Mesothelial cell of epicardium (in vitro differentiated cells): Measurements from ENCODE around the gene FAM89B. TPM values are rescaled to one million over a fixed set of nuclear protein-coding genes. Genes with fewer than 3 reads are reported as not detected.

Experiments
- DNase-seq, 2 experiments: peaks; one replicate each; pipeline ENCODE4 v3.0.0; 2021; ENCODE audit warnings: low spot score in 2 of 2; ENCODE audit not compliant: unreplicated experiment in 2 of 2
- H3K27ac Mint-ChIP-seq: 2 replicates; pipeline ENCODE4 v1.8.0; 2021; ENCODE audit warnings: mixed read lengths
- H3K27me3 Mint-ChIP-seq: 2 replicates; pipeline ENCODE4 v1.8.0; 2021; ENCODE audit warnings: low read depth, mixed read lengths
- H3K36me3 Mint-ChIP-seq: 2 replicates; pipeline ENCODE4 v1.8.0; 2021; ENCODE audit warnings: mixed read lengths
- H3K4me1 Mint-ChIP-seq: 2 replicates; pipeline ENCODE4 v1.8.0; 2021; ENCODE audit warnings: mixed read lengths
- H3K4me3 Mint-ChIP-seq: 2 replicates; pipeline ENCODE4 v1.8.0; 2021; ENCODE audit warnings: mild to moderate bottlenecking, moderate library complexity, mixed read lengths
- H3K9me3 Mint-ChIP-seq: 2 replicates; pipeline ENCODE4 v1.8.0; 2021; ENCODE audit warnings: mixed read lengths
- CTCF ChIP-seq: fragments of 200-600 bp; sonication (generic); IDR thresholded peaks from one replicate; pipeline ENCODE4 v1.5.0; 2021; ENCODE audit warnings: antibody characterized with exemption; ENCODE audit not compliant: unreplicated experiment
- total RNA-seq: library from RNA; stranded (reverse); gene quantifications from 3 replicates; pipeline ENCODE4 v1.2.1, GENCODE V29; 2021

Gene FAM89B
- total RNA-seq, 1 donor from 2014 or later, result 57.6 TPM

GRCh38 chr11:65541093-65541982 is 31.0 kb upstream of the FAM89B start:
- H3K27me3 Mint-ChIP-seq, result peaks cover 3% of the 10 kb centered on the region
- no peaks in the 10 kb centered on the region for H3K9me3 Mint-ChIP-seq

GRCh38 chr11:65542738-65543390 is 29.5 kb upstream of the FAM89B start:
- DNase-seq, result no peak
- no peak for TF ChIP-seq CTCF
- Mint-ChIP-seq H3K36me3 (peaks cover 29% of the 10 kb centered on the region), H3K27me3 (peaks cover 3% of the 10 kb centered on the region), H3K4me1 (peaks cover 27% of the 10 kb centered on the region), H3K9me3 (no peaks in the 10 kb centered on the region), H3K4me3 (no peak overlapping the region), H3K27ac (no peak overlapping the region)

More at GRCh38 chr11:65541093-65541982, 31.0 kb upstream of the FAM89B start:
- peak overlapping the region; percentile 90 for H3K27ac Mint-ChIP-seq
- TF ChIP-seq CTCF, result no peak
- DNase-seq, result no peak
- peaks cover 31% of the 10 kb centered on the region for H3K36me3 Mint-ChIP-seq
- H3K4me3 Mint-ChIP-seq, result peak overlapping the region; percentile 59
- H3K4me1 Mint-ChIP-seq, result peaks cover 25% of the 10 kb centered on the region

GRCh38 chr11:65545853-65546216 is 26.5 kb upstream of the FAM89B start:
- DNase-seq, result no peak
- Mint-ChIP-seq H3K4me3 (peak overlapping the region; percentile 16), H3K27ac (peak overlapping the region; percentile 41), H3K36me3 (peaks cover 48% of the 10 kb centered on the region), H3K4me1 (peaks cover 28% of the 10 kb centered on the region), H3K9me3 (no peaks in the 10 kb centered on the region), H3K27me3 (peaks cover 3% of the 10 kb centered on the region)
- TF ChIP-seq CTCF, result no peak

GRCh38 chr11:65546217-65546958 is 25.9 kb upstream of the FAM89B start:
- peak; percentile 75 to 87 for DNase-seq
- peaks cover 3% of the 10 kb centered on the region for H3K27me3 Mint-ChIP-seq
- no peaks in the 10 kb centered on the region for H3K9me3 Mint-ChIP-seq
- peak overlapping the region; percentile 47 for H3K27ac Mint-ChIP-seq
- H3K4me1 Mint-ChIP-seq, result peaks cover 24% of the 10 kb centered on the region
- peak overlapping the region; percentile 30 for H3K4me3 Mint-ChIP-seq
- no peak for TF ChIP-seq CTCF
- H3K36me3 Mint-ChIP-seq, result peaks cover 52% of the 10 kb centered on the region

- H3K27ac Mint-ChIP-seq, result no peak overlapping the region
- TF ChIP-seq CTCF, result no peak
These were observed 24.8 kb upstream of the FAM89B start for GRCh38 chr11:65547446-65548125.

More at GRCh38 chr11:65547446-65548125, 24.8 kb upstream of the FAM89B start:
- no peaks in the 10 kb centered on the region for H3K9me3 Mint-ChIP-seq
- peaks cover 20% of the 10 kb centered on the region for H3K4me1 Mint-ChIP-seq
- H3K4me3 Mint-ChIP-seq, result no peak overlapping the region
- no peak for DNase-seq
- H3K27me3 Mint-ChIP-seq, result peaks cover 3% of the 10 kb centered on the region
- peaks cover 61% of the 10 kb centered on the region for H3K36me3 Mint-ChIP-seq
